ENCODE data around the gene ATP8A1.

Gene ATP8A1

GRCh38 chr4:42678512-42678911, 21.6 kb upstream of the ATP8A1 start:
- H3K4me3 ChIP-seq (ENCODE audit: control insufficient read depth, low read depth, low read length): no peak overlapping the region
- DNase-seq (ENCODE audit: low read depth): no peak
- no peak for TF ChIP-seq CTCF (IDR thresholded peaks at IDR 0.05; ENCODE audit: control insufficient read depth, insufficient read depth, low read depth, low read length, missing control alignments)

- TF ChIP-seq CTCF (IDR thresholded peaks at IDR 0.05; ENCODE audit: control insufficient read depth, insufficient read depth, low read depth, low read length, missing control alignments): no peak
- DNase-seq (ENCODE audit: low read depth): no peak
- H3K4me3 ChIP-seq (ENCODE audit: control insufficient read depth, low read depth, low read length): no peak overlapping the region
Observed at GRCh38 chr4:42676066-42676951, 19.4 kb upstream of the ATP8A1 start.

GRCh38 chr4:42673082-42673425, 16.1 kb upstream of the ATP8A1 start:
- DNase-seq (ENCODE audit: low read depth): no peak
- TF ChIP-seq CTCF (IDR thresholded peaks at IDR 0.05; ENCODE audit: control insufficient read depth, insufficient read depth, low read depth, low read length, missing control alignments): no peak
- H3K4me3 ChIP-seq (ENCODE audit: control insufficient read depth, low read depth, low read length): no peak overlapping the region

GRCh38 chr4:42672359-42673081, 15.6 kb upstream of the ATP8A1 start:
- H3K4me3 ChIP-seq (ENCODE audit: control insufficient read depth, low read depth, low read length): no peak overlapping the region
- no peak for DNase-seq (ENCODE audit: low read depth)
- TF ChIP-seq CTCF (IDR thresholded peaks at IDR 0.05; ENCODE audit: control insufficient read depth, insufficient read depth, low read depth, low read length, missing control alignments): no peak

- no peak for TF ChIP-seq CTCF (IDR thresholded peaks at IDR 0.05; ENCODE audit: control insufficient read depth, insufficient read depth, low read depth, low read length, missing control alignments)
- DNase-seq (ENCODE audit: low read depth): no peak
Observed at GRCh38 chr4:42671431-42672194, 14.7 kb upstream of the ATP8A1 start.

GRCh38 chr4:42658261-42658660, 1.4 kb upstream of the ATP8A1 start:
- no peak overlapping the region for H3K4me3 ChIP-seq (ENCODE audit: control insufficient read depth, low read depth, low read length)
- DNase-seq (ENCODE audit: low read depth): no peak
- TF ChIP-seq CTCF (IDR thresholded peaks at IDR 0.05; ENCODE audit: control insufficient read depth, insufficient read depth, low read depth, low read length, missing control alignments): no peak

More at GRCh38 chr4:42671431-42672194, 14.7 kb upstream of the ATP8A1 start:
- H3K4me3 ChIP-seq (ENCODE audit: control insufficient read depth, low read depth, low read length): no peak overlapping the region

All from AG09309 (cell line).